ENCODE results near the gene ATL1. TPM values are rescaled to one million over a fixed set of nuclear protein-coding genes. Genes with fewer than 3 reads are reported as not detected.

ATL1 gene
- total and polyA plus RNA-seq, 2 of the 8 experiments (the other 6 are each of a cell fraction or from before 2014, with no cell fraction given), result 4.0 to 5.9 TPM

DNA sequence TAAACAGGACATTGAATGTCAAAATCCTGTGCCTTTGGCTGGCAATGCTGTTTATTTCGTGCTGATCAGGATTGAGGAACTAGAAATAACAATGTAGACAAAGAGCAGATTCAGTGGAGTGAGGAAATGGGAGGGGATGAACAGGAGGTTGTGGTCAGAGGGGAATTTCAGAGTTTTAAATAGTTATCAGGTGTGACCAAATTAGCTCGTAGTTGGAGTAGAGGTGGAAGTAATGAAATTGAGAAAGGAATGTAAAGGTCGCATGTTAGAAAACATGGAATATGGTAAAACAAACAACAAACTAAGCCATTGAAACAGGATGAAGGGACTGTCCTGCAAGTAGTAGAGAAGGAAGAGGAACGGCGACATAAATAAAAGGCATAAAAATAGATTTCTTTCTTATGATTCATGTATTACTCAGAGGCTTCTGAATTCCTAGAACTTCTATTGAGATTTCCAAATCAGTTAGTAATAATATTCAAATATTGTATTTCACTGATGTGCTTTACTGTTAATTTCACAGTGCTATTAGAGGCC lies 117.7 kb downstream of the ATL1 start:
- H4K5ac ChIP-seq (ENCODE audit: insufficient read length, low read depth, low read length), result no peak overlapping the region
- no peaks in the 10 kb centered on the region for H3K36me3 ChIP-seq (ENCODE audit: control insufficient read depth in 2 of 4, insufficient read depth in 4 of 4, low read length in 3 of 4)
- no peak overlapping the region for H3K18ac ChIP-seq (ENCODE audit: extremely low read depth, low read length)
- no peak overlapping the region for H3K4me3 ChIP-seq (ENCODE audit: extremely low read depth in 1 of 4, insufficient read depth in 2 of 4, low read depth in 3 of 4, low read length in 4 of 4)
- CTCF ChIA-PET (ENCODE audit: partially characterized antibody), result interaction anchor here (0.8 to 1.6 kb wide), 6 partner anchors 9 to 76 kb away, joined by 3 to 4 read pairs (median 3); no protein-coding TSS in a partner anchor
- no peak overlapping the region for H3K14ac ChIP-seq (ENCODE audit: insufficient read length)
- no peak overlapping the region for H3K9ac ChIP-seq (replicated peaks in 1 of 4; ENCODE audit: extremely low read depth in 1 of 4, low read depth in 3 of 4, low read length in 3 of 4)
- H3K23me2 ChIP-seq (ENCODE audit: low read depth, low read length), result no peaks in the 10 kb centered on the region
- peak overlapping the region; percentile 10; the same call in 1 of the 2 replicates for H2AFZ ChIP-seq (ENCODE audit: low read length)
- H4K8ac ChIP-seq (ENCODE audit: extremely low read depth, insufficient read depth, low read length), result no peak overlapping the region
- H3K9me3 ChIP-seq (ENCODE audit: insufficient read depth in 2 of 2, low read depth in 1 of 2, low read length in 1 of 2), result no peaks in the 10 kb centered on the region
- H2BK12ac ChIP-seq (ENCODE audit: low read depth, low read length), result no peak overlapping the region
- no peak overlapping the region for H4K91ac ChIP-seq (replicated peaks; ENCODE audit: insufficient read length, low read length)
- no peak overlapping the region for H2BK15ac ChIP-seq (ENCODE audit: low read length)
- no peaks in the 10 kb centered on the region for H3K79me2 ChIP-seq (ENCODE audit: control insufficient read depth in 1 of 2, insufficient read depth in 2 of 2, low read length in 2 of 2)
- no peak overlapping the region for H2BK5ac ChIP-seq (ENCODE audit: low read depth, low read length)
- H3K27me3 ChIP-seq (replicated peaks in 1 of 4; ENCODE audit: control insufficient read depth in 3 of 4, extremely low read depth in 1 of 4, insufficient read depth in 3 of 4, low read length in 3 of 4), result no peaks in the 10 kb centered on the region
- H4K20me1 ChIP-seq (replicated peaks in 1 of 2; ENCODE audit: control insufficient read depth in 1 of 2, insufficient read depth in 2 of 2, low read length in 2 of 2), result no peaks in the 10 kb centered on the region
- H3K56ac ChIP-seq (replicated peaks; ENCODE audit: insufficient read length, low read depth, low read length), result no peak overlapping the region
- H2BK120ac ChIP-seq (replicated peaks; ENCODE audit: low read depth, low read length), result no peak overlapping the region
- DNase-seq (ENCODE audit: low read depth in 1 of 2, low spot score in 2 of 2), result no peak
- no peaks in the 10 kb centered on the region for H3K4me1 ChIP-seq (replicated peaks in 1 of 4; ENCODE audit: control insufficient read depth in 3 of 4, insufficient read depth in 4 of 4, low read length in 3 of 4)
- H2AK5ac ChIP-seq (ENCODE audit: low read depth, low read length), result no peak overlapping the region
- H3K4ac ChIP-seq (replicated peaks; ENCODE audit: insufficient read length, low read depth, low read length), result no peak overlapping the region
- H3K27ac ChIP-seq (ENCODE audit: low read depth, low read length), result no peak overlapping the region
- H3K23ac ChIP-seq (ENCODE audit: insufficient read length), result no peak overlapping the region
- WGBS, 2 experiments (ENCODE audit: extremely low coverage in 1 of 2, insufficient coverage in 1 of 2, insufficient read length in 1 of 2, insufficient replicate concordance in 2 of 2, low coverage in 1 of 2, low lambda C conversion rate in 2 of 2, missing lambda C conversion rate in 1 of 2), result 79 to 100% methylated on average over 2 to 5 of the region's 5 CpGs
- POLR2A ChIA-PET (ENCODE audit: partially characterized antibody), result interaction anchor here (1.4 to 2.1 kb wide), 2 partner anchors 9 to 18 kb away, joined by 4 to 10 read pairs; partner anchors contain the start of gene SAV1
- H2BK20ac ChIP-seq (ENCODE audit: low read length), result no peak overlapping the region
- H3K4me2 ChIP-seq (ENCODE audit: insufficient read depth in 1 of 2, low read depth in 2 of 2, low read length in 2 of 2), result no peak overlapping the region
- H3K79me1 ChIP-seq (ENCODE audit: low read depth, low read length), result no peaks in the 10 kb centered on the region
- no peak for FAIRE-seq
- TF ChIP-seq JUN (IDR thresholded peaks at IDR 0.05; ENCODE audit: low read depth, low read length) (no peak), CTBP2 (IDR thresholded peaks at IDR 0.05; ENCODE audit: borderline replicate concordance, insufficient read depth, insufficient read length, low read length) (no peak), SIN3A (conservative IDR thresholded peaks at IDR 0.05 in 1 of 2, IDR thresholded peaks at IDR 0.05 in 1 of 2; ENCODE audit: low read depth in 1 of 2, low read length in 2 of 2) (no peak), CBX8 (IDR thresholded peaks at IDR 0.05; ENCODE audit: borderline replicate concordance, low read depth, low read length) (no peak)

Measured in H1 (cell line).